DMS153 treated with DMSO at 0.1 percent for 48 hours (cell line): ENCODE results near the gene LACC1.

Source experiments
- DNase-seq: peaks from one replicate; lab custom pipeline; 2025; ENCODE audit not compliant: unreplicated experiment; lab: John Stamatoyannopoulos, UW

LACC1 gene

GRCh38 chr13:43879755-43880181 lies at the start of gene LACC1:
Gene LACC1 (plus strand): TSS chr13:43879904. CDS start chr13:43880986, 1,082 bp downstream.
- peak; percentile 23 for DNase-seq

- no peak for DNase-seq
Observed at GRCh38 chr13:43830497-43830881, 49.2 kb upstream of the LACC1 start.

- no peak for DNase-seq
Observed at GRCh38 chr13:43831088-43831487, 48.6 kb upstream of the LACC1 start.

GRCh38 chr13:43835701-43836100 lies 44.0 kb upstream of the LACC1 start:
- no peak for DNase-seq

GRCh38 chr13:43838909-43839308 lies 40.8 kb upstream of the LACC1 start:
- DNase-seq: no peak

GRCh38 chr13:43846496-43847158 lies 33.1 kb upstream of the LACC1 start:
- no peak for DNase-seq

GRCh38 chr13:43848001-43848649 lies 31.6 kb upstream of the LACC1 start:
- no peak for DNase-seq

GRCh38 chr13:43850873-43851272 lies 28.8 kb upstream of the LACC1 start:
- DNase-seq: no peak

- DNase-seq: no peak
Observed at GRCh38 chr13:43852923-43853404, 26.7 kb upstream of the LACC1 start.

- DNase-seq: no peak
Observed at GRCh38 chr13:43861863-43862262, 17.8 kb upstream of the LACC1 start.

GRCh38 chr13:43864921-43865320 lies 14.8 kb upstream of the LACC1 start:
- DNase-seq: no peak

GRCh38 chr13:43865892-43866291 lies 13.8 kb upstream of the LACC1 start:
- no peak for DNase-seq

- no peak for DNase-seq
Observed at GRCh38 chr13:43872181-43872580, 7.5 kb upstream of the LACC1 start.

GRCh38 chr13:43874504-43875092 lies 5.1 kb upstream of the LACC1 start:
- no peak for DNase-seq

GRCh38 chr13:43876366-43876765 lies 3.3 kb upstream of the LACC1 start:
- DNase-seq: no peak

- DNase-seq: no peak
Observed at GRCh38 chr13:43877326-43877725, 2.4 kb upstream of the LACC1 start.

- no peak for DNase-seq
Observed at GRCh38 chr13:43877766-43878165, 1.9 kb upstream of the LACC1 start.

- peak; percentile 23 for DNase-seq
Observed at GRCh38 chr13:43878892-43879754, 581 bp upstream of the LACC1 start, which contains the start of gene CCDC122. Gene CCDC122 (minus strand): TSS chr13:43879740. CDS start chr13:43869376, 10,364 bp downstream.

- no peak for DNase-seq
Observed at GRCh38 chr13:43880214-43880855, 631 bp downstream of the LACC1 start.

GRCh38 chr13:43880926-43881325 lies 1.2 kb downstream of the LACC1 start:
- no peak for DNase-seq

- no peak for DNase-seq
Observed at GRCh38 chr13:43881580-43881979, 1.9 kb downstream of the LACC1 start.
